HG02610 (cell line): ENCODE results near the gene MTX1.
"Not testable (repeated sequence)": the region's sequence is repeated elsewhere in the genome, so short reads cannot be mapped to it uniquely, and the experiment has no call there.

Experiments used
- ATAC-seq: cut with Tn5 transposase; IDR thresholded peaks from one replicate; pipeline ENCODE4 v1.9.1; 2021; ENCODE audit warnings: mild to moderate bottlenecking, moderate library complexity; ENCODE audit not compliant: unreplicated experiment

Gene MTX1

GRCh38 chr1:155232001-155232978, 23.8 kb downstream of the MTX1 start:
- ATAC-seq, result not testable (repeated sequence)

GRCh38 chr1:155233502-155233901, 25.0 kb downstream of the MTX1 start:
- ATAC-seq, result not testable (repeated sequence)

DNA sequence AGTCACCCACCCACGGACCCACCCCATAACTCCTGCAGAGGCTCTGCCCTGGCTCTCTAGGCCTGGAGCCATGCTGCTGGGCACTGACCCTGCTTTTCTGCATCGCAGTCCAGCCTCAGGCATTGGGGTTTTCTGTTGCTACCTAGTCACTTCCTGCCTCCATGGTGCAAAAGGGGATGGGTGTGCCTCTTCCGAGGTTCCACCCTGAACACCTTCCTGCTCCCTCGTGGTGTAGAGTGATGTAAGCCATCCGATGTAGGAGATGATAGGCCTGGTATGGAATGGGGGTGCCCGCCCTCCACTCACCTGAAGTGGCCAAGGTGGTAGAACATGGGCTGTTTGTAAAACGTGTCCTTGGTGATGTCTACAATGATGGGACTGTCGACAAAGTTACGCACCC, 26.9 kb downstream of the MTX1 start:
- ATAC-seq, result not testable (repeated sequence)

DNA sequence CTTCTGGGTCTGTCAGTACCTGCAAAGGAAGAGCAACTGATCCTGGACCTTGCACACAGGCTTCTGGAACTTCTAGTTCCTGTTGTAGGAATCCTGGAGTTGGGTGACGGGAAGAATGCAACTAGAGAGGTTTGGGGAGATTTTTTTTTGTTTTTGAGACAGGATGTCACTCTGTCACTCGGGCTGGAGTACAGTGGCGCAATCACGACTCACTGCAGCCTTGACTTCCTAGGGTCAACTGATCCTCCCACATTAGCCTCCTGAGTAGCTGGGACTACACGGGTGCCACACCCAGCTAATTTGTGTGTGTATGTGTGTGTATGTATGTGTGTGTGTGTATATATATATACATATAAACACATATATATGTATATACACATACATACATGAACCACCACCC, 28.0 kb downstream of the MTX1 start:
- ATAC-seq, result no peak

- ATAC-seq, result peak; percentile 26
Observed at GRCh38 chr1:155241069-155241679, 32.7 kb downstream of the MTX1 start.

DNA sequence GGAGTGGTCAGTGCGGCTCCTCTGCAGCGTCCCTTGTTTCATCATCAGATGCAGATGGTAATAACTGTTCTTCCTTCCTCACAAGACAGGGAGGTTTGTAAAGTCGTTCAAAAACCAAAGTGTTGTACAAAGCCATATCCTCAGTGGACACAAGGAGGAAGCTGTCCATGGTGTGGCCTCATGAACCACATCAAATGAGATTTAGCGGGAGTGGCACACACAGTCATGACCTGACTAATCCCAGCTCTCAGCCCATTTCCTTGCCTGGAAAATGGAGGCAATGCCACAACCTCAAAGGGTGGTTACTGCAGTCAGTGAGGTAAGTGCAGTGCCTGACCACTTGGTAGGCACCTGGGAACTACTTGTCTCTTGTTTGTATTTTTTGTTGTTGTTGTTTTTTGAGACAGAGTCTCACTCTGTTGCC, 33.4 kb downstream of the MTX1 start:
- ATAC-seq, result no peak

- ATAC-seq, result no peak
Observed at GRCh38 chr1:155242805-155243358, 34.4 kb downstream of the MTX1 start.

GRCh38 chr1:155244368-155245162, 36.1 kb downstream of the MTX1 start:
- ATAC-seq, result peak; percentile 83

DNA sequence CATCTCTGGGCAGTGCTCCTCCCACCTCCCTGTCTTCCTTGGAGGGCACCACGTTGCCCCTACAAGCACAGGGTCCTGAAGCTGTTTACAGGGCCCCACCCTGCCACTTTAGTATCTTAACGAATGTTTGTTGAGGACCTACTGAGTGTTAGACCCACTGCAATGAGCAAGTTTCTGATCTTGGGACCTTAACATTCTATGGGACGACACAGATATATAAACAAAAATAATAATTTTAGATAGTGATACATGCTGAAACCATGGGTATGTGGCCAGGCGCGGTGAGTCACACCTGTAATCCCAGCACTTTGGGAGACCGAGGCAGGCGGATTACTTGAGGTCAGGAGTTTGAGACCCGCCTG, 36.6 kb downstream of the MTX1 start:
- no peak for ATAC-seq

DNA sequence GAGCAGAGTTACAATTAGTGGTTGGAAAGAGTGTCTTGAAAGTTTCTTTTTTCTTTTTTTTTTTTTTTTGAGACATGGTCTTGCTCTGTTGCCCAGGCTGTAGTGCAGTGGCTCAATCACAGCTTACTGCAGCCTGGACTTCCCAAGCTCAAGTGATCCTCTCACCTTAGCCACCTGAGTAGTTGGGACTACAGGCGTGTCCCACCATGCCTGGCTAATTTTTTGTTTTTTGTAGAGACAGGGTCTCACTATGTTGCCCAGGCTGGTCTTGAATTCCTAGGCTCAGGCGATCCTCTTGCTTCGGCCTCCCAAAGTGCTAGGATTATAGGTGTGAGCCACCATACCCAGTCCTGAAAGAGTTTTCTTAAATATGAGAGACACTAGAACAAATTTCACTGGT, 38.3 kb downstream of the MTX1 start:
- ATAC-seq, result not testable (repeated sequence)

DNA sequence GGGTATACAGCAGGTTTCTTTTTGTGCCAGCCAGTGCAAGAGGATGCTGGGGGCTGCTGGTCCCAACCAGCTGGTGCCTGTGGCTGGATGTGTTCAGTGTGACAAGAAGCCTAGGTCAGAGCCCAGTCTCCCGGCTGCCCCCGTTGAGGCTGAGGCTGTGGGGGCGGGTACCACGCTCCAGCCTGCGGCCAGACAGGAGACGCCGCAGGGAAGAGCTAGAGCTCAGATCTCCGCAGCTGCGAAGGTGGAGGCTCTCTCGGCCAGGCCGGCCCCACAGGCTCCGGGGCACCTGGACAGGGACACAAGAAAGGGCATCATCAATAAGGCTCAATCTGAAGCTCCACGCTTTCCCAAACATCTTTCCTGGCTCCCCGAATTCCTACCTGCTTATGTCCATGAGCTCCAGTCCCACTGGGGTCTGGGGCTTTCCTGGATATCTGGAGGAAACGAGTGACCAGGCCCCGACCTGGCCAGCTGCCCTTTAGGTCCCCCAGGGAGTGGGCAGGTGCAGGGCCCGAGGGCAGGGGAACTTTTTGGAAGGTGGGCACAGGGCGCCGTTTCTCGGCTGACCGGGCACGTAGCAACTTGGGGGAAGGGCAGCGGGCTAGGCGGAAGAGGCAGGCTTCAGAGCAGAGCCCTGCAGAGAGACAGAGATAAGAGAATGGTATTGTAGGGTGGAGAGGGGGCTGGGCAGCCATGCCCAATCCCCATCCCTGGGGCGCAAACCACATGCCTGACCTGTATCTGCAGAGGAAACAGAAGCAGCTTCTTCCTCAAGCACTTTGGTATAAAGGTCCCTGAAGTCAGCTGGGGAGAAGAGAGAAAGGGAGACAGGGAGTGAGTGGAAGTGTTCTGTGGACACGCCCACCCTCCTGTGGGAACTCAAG, 39.4 kb downstream of the MTX1 start:
- ATAC-seq, result no peak

DNA sequence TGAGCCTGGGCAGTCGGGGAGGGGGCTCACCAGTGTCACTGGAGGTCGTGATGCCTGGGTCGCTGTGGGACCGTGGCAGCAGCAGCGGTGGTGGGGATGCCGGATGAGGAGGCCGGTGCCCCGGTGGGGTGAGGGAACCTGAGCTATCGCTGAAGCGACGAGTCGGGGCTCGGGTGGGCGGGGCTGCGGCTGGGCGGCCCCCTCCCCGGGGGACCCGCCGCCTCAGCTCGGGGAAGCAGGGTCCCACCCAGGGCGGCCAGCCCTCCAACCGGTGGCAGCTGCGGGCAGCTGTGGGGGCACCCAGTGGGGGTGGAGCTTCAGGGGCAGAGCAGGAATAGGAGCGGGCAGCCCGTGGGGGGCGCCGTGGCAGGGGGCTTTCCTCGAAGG, 41.7 kb downstream of the MTX1 start:
- peak; percentile 8 for ATAC-seq

DNA sequence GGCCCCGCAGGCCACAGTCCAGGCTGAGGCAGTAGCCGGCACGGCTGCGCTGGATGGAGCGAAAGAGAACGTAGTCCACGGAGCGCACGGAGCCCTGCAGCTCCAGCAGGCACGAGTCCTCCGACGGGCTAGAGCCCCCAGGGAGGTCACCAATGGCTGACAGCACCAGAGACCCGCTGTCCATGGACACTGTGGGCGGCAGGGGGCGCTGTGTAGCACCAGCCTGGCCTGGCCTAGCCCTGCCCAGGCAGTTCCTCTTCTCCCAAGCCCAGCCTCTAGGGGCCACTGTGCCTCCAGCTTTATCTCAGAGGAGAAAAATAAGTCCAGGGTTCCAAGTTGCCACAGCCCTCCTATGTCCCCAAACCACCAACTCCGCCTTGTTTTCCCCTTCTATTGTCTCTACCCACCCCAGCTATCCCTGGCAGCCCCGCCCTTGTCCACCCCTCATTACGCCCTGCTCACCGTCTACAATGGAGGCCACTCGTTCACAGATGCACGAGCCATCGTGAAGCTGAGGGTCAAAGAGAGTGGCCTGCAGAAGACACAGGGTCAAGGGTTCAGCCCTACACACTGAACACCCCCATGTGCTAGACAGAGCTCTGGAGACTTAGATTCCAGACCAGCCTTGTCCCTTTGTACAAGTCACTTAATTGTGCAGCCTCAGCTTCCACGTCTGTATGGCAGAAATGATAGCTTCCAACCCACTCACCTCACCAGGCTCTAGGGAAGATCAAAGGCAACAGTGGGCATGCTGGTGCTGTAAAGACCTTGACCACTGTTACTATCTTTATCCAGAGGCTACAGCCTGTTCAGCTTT, 42.3 kb downstream of the MTX1 start:
- ATAC-seq, result peak; percentile 83

DNA sequence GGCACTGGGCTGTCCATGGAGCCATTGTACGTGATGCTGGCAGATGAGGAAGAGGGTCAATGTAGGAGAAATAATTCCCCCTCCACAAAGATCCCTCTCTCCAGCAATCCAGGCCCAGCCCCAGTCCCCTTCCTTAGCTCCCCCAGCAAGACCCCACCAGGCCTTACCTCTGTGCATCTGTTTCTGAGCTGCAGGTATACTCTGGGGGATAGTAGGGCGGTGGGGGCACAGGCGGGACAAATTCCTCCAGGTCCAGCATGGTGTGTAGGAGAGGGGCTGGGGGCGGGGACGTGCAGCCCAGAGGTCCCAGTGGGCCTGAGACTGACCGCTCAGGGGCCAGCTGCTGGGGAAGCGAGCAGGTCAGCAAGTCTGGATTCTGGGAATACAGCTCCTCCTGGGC, 43.1 kb downstream of the MTX1 start:
- no peak for ATAC-seq

GRCh38 chr1:155253208-155253607, 44.7 kb downstream of the MTX1 start:
- no peak for ATAC-seq

- no peak for ATAC-seq
Observed at GRCh38 chr1:155253797-155254196, 45.3 kb downstream of the MTX1 start.

- no peak for ATAC-seq
Observed at GRCh38 chr1:155254228-155254713, 45.8 kb downstream of the MTX1 start.

GRCh38 chr1:155254714-155255242, 46.3 kb downstream of the MTX1 start:
- no peak for ATAC-seq
